Stimulated activated CD4-positive, alpha-beta T cell treated with anti-CD3 and anti-CD28 coated beads, Interleukin-1b, Interleukin-23, amount 100 ng/mL, for 4 hours (primary cell): Measurements from ENCODE around the gene SULF2.
"Not testable (repeated sequence)": the region's sequence is repeated elsewhere in the genome, so short reads cannot be mapped to it uniquely, and the experiment has no call there.

ENCODE experiments used
- DNase-seq, 2 donors: peaks; one replicate each; pipeline ENCODE4 v3.0.0-alpha.2; 2020; ENCODE audit warnings: low read depth in 2 of 2

Gene SULF2

GRCh38 chr20:47785311-47785853 is at the start of gene SULF2:
TSS of gene SULF2 (minus strand) at chr20:47785481. CDS start at chr20:47757363, 28,118 bp downstream.
- no peak for DNase-seq

- DNase-seq, result not testable (repeated sequence)
Measured at GRCh38 chr20:47831675-47832074, 46.4 kb upstream of the SULF2 start.

GRCh38 chr20:47826716-47827115 is 41.4 kb upstream of the SULF2 start:
- not testable (repeated sequence) for DNase-seq

- not testable (repeated sequence) for DNase-seq
Measured at GRCh38 chr20:47826006-47826405, 40.7 kb upstream of the SULF2 start.

- DNase-seq, result no peak
Measured at GRCh38 chr20:47825011-47825762, 39.9 kb upstream of the SULF2 start.

- DNase-seq, result not testable (repeated sequence)
Measured at GRCh38 chr20:47823941-47824340, 38.7 kb upstream of the SULF2 start.

GRCh38 chr20:47821481-47822100 is 36.3 kb upstream of the SULF2 start:
- DNase-seq, result no peak

GRCh38 chr20:47818996-47819609 is 33.8 kb upstream of the SULF2 start:
- no peak for DNase-seq

- no peak for DNase-seq
Measured at GRCh38 chr20:47818466-47818865, 33.2 kb upstream of the SULF2 start.

- no peak for DNase-seq
Measured at GRCh38 chr20:47818016-47818415, 32.7 kb upstream of the SULF2 start.

GRCh38 chr20:47817573-47817972 is 32.3 kb upstream of the SULF2 start:
- no peak for DNase-seq

GRCh38 chr20:47816487-47817451 is 31.5 kb upstream of the SULF2 start:
- DNase-seq, result no peak

GRCh38 chr20:47815866-47816265 is 30.6 kb upstream of the SULF2 start:
- no peak for DNase-seq

- DNase-seq, result no peak
Measured at GRCh38 chr20:47815416-47815806, 30.1 kb upstream of the SULF2 start.

- DNase-seq, result no peak
Measured at GRCh38 chr20:47814632-47815415, 29.5 kb upstream of the SULF2 start.

- no peak for DNase-seq
Measured at GRCh38 chr20:47810721-47811347, 25.6 kb upstream of the SULF2 start.

GRCh38 chr20:47810116-47810677 is 24.9 kb upstream of the SULF2 start:
- no peak for DNase-seq

GRCh38 chr20:47809161-47809960 is 24.1 kb upstream of the SULF2 start:
- no peak for DNase-seq

- no peak for DNase-seq
Measured at GRCh38 chr20:47805951-47806350, 20.7 kb upstream of the SULF2 start.
